HG02642 (cell line): Measurements from ENCODE around the gene HES1.
"Not testable (repeated sequence)": the region's sequence is repeated elsewhere in the genome, so short reads cannot be mapped to it uniquely, and the experiment has no call there.

Source experiments
- ATAC-seq: cut with Tn5 transposase; IDR thresholded peaks from one replicate; pipeline ENCODE4 v1.9.1; 2021; ENCODE audit warnings: mild to moderate bottlenecking; ENCODE audit not compliant: unreplicated experiment, poor library complexity

Gene HES1, protein sequence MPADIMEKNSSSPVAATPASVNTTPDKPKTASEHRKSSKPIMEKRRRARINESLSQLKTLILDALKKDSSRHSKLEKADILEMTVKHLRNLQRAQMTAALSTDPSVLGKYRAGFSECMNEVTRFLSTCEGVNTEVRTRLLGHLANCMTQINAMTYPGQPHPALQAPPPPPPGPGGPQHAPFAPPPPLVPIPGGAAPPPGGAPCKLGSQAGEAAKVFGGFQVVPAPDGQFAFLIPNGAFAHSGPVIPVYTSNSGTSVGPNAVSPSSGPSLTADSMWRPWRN

GRCh38 chr3:194135806-194136518 is at the start of gene HES1:
Gene HES1, plus strand, starts transcription at chr3:194136148. Its CDS starts 233 bp downstream, at chr3:194136381.
- ATAC-seq, result peak; percentile 29

GRCh38 chr3:194086388-194087075 is 49.4 kb upstream of the HES1 start:
- no peak for ATAC-seq

DNA sequence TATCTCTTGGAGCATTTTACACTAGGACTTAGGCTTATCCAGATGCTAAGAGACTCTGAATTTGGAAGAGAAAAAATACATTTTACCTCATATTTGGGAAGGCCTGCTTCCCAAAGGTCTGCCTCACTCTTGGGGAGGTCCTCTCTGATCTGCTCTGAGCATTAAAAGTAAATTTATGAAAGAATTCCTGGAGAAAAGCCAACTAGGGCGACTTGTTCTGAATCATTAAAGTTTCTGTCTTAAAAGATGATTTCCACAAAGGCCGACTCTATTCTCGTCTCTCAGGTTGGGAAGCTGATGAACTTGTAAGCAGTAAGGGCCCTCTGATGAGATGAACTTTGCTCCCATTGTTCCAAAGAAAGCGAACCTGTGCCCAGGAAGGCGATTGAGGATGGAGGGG is 48.7 kb upstream of the HES1 start:
- no peak for ATAC-seq

DNA sequence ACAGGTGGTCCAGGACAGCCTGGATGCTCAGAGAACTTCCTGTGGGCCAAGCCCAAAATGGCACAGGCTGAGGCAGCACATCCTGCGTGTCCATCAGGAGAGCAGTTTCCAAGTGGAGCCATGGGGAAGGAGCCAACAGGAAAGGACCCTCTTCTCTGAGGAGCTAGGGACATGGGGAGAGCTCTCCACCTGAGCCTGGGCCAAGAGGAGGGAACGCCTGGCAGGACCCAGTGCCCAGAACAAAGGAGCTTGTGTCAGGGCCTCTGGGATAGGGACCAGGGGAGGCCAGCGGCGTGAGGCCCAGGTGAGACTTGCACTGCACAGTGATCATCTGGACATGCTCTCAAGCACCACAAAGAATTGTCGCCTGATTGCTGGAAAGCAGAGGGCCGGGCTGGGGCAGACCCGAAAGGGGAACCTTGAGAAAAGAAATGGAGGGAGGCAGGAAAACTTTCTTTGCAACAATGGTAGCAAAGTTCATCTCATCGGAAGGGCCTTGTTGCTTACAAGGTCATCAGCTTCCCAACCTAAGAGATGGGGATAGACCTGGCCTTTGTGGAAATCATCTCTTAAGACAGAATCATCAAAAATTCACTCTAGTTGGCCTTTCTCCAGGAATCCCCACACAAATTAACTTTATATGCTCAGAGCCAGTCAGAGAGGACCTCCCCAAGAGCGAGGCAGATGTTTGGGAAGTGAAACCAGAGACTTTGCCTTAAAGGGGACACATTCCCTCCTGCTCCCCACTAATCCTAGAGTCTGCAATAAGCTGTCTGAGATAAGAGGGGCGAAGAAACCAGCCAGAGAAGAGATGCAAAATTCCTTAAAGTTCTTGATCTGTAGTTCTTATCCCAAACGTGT is 47.7 kb upstream of the HES1 start:
- no peak for ATAC-seq

DNA sequence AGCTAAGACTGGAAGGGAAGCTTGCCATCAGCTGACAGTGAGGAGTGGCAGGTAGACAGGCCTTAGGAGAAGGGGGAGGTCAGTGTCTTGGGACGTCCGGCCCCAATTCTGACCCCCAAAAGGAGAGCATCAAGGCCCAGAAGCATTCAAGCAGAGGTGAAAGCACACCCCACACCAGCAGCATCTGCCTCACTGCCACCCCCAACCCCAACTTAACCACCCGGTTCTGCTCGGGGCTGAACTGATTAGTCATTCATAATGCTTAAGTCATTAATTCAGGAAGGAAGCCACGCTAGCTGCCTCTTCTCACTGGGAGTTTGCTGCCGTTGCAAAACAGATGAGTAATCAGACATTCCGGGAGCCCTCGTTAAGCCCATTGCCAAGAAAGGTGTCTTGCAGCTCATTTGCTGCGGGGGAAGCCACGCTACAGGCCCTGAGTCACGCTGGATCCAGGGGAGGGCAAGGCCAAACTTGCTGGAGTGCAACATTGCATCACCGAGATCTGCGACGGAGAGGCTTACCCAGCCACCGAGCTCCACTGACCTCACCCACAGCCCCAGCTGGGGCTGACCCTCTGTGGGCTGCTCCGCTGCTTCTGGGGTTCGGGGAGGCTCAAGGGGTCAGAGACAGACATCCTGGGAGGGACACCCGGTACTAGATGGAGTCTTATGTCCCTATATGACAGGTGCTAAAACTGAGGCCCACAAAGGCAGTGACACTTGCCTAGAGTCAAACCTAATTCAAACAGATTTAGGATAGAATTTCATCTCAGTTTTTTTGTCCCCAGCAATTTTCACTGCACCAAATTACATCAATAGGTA is 46.4 kb upstream of the HES1 start:
- ATAC-seq, result peak; percentile 43

GRCh38 chr3:194090178-194090555 is 45.8 kb upstream of the HES1 start:
- ATAC-seq, result not testable (repeated sequence)

DNA sequence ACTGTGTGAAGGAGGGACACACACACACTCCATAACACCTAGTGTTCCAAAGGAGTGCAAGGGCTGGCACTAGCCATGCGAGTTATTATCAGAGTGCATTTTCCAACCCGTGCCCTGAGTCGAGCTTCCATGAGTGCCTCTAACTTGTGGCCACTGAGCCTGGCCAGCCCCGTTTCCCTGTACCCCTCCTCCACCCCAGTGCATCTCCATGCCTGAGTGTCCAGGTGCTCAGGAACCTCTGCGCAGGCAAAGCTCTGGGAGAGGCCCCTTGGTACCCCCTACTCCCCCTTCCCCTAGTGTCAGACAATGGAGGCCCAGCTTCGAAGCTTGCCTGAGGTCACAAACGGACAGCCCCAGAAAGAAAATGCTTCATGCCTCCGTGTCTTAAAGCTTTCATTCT is 45.2 kb upstream of the HES1 start:
- ATAC-seq, result no peak

GRCh38 chr3:194091141-194091540 is 44.8 kb upstream of the HES1 start:
- no peak for ATAC-seq

GRCh38 chr3:194091897-194092296 is 44.1 kb upstream of the HES1 start:
- ATAC-seq, result not testable (repeated sequence)

GRCh38 chr3:194092881-194093301 is 43.1 kb upstream of the HES1 start:
- ATAC-seq, result no peak

GRCh38 chr3:194093842-194094241 is 42.1 kb upstream of the HES1 start:
- ATAC-seq, result no peak

DNA sequence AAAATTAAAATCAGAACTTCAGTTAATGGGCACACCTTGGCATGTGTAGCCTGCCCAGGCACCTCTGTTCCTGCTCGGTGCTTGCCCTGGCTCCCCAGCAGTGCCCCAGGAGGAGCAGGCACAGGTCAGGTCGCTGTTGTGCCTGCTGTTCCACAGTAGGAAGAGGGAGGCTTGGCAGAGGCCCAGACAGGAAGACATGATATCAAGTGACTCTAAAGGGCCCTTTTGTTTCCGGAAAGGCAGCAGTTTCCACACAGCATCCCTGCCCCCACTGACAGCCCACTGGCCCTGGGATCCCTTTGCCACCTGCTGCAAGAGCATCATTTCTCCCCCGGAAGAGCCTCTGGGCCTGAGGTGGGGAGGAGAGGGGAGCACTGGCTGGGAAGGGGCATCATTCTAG is 40.5 kb upstream of the HES1 start:
- no peak for ATAC-seq

- no peak for ATAC-seq
Measured at GRCh38 chr3:194095902-194096301, 40.0 kb upstream of the HES1 start.

- no peak for ATAC-seq
Measured at GRCh38 chr3:194097141-194097882, 38.6 kb upstream of the HES1 start.

GRCh38 chr3:194098081-194098842 is 37.7 kb upstream of the HES1 start:
- no peak for ATAC-seq

- no peak for ATAC-seq
Measured at GRCh38 chr3:194098843-194099183, 37.1 kb upstream of the HES1 start.

GRCh38 chr3:194099215-194099614 is 36.7 kb upstream of the HES1 start:
- no peak for ATAC-seq

- ATAC-seq, result peak; percentile 88
Measured at GRCh38 chr3:194100856-194101390, 35.0 kb upstream of the HES1 start.
